ENCODE data around the gene SLC25A26. TPM values are rescaled to one million over a fixed set of nuclear protein-coding genes. Genes with fewer than 3 reads are reported as not detected.
"Not testable (repeated sequence)": the region's sequence is repeated elsewhere in the genome, so short reads cannot be mapped to it uniquely, and the experiment has no call there.

Gene SLC25A26
- total RNA-seq, 1 experiment from 2014 or later = 38.7 TPM

DNA sequence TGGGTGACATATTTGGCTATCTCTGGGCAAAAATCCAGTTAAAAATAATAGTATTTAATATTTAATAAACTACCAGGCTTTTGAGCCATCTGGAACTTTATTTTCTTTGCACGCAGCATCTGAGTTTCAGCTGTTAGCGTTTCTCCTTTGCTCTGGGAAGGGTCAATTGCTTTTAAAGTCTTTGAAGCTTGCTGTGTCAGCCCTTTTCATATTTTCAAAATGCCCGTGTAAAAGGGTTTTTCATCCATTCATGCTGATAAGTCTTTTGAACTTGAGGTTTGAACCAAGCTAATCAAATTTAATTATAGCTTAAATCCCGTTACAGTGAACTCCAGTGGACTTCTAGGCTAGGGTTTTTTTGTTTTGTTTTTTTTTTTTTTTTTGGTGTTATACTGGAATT lies 79.1 kb downstream of the SLC25A26 start:
- in situ Hi-C loops (cut with HindIII; ENCODE audit: low sequenced_read_pairs) = no loop called here
- DNase-seq (ENCODE audit: low spot score) = no peak

DNA sequence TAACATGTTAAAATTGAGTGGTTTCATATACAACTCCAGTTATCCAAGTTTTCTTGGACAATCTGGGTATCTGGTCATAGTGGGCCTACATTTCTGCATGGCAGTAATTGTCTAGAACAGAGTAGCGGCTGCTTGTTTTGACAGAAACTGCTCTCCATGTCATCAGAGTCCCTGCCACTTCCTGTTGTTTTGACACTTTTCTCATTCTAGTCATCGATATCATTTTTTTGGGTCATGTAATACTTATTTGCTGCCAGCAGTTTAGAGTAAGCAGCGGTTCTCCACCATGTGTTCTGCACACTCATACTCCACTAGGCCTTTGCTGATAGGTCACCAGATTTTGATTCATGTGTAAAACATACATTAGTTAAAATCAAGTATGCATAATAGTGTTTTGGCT lies 81.5 kb downstream of the SLC25A26 start:
- in situ Hi-C loops (cut with HindIII; ENCODE audit: low sequenced_read_pairs) = no loop called here
- DNase-seq (ENCODE audit: low spot score) = no peak

- in situ Hi-C loops (cut with HindIII; ENCODE audit: low sequenced_read_pairs) = no loop called here
- DNase-seq (ENCODE audit: low spot score) = no peak
Observed at GRCh38 chr3:66303491-66303901, 82.7 kb downstream of the SLC25A26 start.

DNA sequence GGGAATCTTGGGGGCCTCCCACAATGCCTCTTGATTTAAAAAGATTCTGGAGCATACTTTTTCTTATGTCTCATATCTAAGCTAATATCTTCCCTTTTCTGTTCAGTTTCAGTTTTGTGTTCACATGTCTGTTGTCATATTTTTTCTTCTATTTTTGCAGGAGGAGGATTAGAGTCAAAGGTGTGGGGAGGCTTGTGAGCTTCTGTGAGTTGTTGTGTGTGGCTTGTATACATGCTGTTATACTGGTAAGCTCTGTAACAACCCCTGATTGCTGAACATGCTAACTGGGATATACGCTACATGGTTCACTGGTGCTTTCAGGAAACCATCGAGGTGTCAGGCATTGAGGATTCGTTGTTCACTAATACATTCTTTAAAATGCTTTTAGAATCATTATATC lies 83.5 kb downstream of the SLC25A26 start:
- no peak for DNase-seq (ENCODE audit: low spot score)
- in situ Hi-C loops (cut with HindIII; ENCODE audit: low sequenced_read_pairs) = no loop called here

DNA sequence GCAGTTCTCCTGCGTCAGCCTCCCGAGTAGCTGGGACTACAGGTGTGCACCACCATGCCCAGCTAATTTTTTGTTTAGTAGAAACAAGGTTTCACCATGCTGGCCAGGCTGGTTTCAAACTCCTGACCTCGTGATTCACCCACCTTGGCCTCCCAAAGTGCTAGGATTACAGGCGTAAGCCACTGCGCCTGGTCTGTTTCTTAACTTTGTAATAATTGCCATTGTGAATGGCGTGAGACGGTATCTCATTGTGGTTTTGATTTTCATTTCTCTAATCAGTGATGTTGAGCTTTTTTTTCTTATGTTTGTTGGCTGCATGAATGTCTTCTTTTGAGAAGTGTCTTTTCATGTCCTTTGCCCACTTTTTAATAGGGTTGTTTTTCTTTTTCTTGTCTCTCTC lies 85.3 kb downstream of the SLC25A26 start:
- in situ Hi-C loops (cut with HindIII; ENCODE audit: low sequenced_read_pairs); DNase-seq (ENCODE audit: low spot score): not testable (repeated sequence)

DNA sequence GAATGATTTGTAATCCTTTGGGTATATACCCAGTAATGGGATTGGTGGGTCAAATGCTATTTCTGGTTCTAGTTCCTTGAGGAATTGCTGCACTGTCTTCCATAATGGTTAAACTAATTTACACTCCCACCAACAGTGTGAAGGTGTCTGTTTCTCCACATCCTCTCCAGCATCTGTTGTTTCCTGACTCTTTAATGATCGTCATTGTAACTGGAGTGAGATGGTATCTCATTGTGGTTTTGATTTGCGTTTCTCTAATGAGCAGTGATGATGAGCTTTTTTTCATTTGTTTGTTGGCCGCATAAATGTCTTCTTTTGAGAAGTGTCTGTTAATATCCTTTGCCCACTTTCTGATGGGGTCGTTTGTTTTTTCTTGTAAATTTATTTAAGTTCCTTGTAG lies 86.2 kb downstream of the SLC25A26 start:
- in situ Hi-C loops (cut with HindIII; ENCODE audit: low sequenced_read_pairs); DNase-seq (ENCODE audit: low spot score): not testable (repeated sequence)

DNA sequence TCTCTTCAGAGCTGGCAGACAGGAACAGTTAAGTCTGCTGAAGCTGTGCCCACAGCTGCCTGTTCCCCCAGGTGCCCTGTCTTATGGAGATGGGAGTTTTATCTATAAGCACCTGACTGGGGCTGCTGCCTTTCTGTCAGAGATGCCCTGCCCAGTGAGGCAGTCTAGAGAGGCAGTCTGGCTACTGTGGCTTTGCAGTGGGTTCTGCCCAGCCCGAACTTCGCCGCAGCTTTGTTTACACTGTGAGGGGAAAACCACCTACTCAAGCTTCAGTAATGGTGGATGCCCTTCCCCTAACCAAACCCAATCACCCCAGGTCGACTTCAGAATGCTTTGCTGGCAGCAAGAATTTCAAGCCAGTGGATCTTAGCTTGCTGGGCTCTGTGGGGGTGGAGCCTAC lies 91.2 kb downstream of the SLC25A26 start:
- DNase-seq (ENCODE audit: low spot score) = no peak
- in situ Hi-C loops (cut with HindIII; ENCODE audit: low sequenced_read_pairs) = no loop called here

DNA sequence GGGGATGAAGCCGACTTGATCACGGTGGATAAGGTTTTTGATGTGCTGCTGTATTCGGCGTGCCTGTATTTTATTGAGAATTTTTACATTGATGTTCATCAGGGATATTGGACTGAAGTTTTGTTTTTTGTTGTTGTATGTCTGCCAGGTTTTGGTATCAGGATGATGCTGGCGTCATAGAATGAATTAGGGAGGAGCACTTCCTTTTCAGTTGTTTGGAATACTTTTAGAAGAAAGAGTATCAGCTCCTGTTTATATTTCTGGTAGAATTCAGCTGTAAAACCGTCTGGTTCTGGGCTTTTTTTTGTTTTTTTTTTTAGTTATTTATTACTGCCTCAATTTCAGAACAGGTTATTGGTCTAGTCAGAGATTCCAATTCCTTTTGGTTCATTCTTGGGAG lies 93.7 kb downstream of the SLC25A26 start:
- in situ Hi-C loops (cut with HindIII; ENCODE audit: low sequenced_read_pairs) = no loop called here

DNA sequence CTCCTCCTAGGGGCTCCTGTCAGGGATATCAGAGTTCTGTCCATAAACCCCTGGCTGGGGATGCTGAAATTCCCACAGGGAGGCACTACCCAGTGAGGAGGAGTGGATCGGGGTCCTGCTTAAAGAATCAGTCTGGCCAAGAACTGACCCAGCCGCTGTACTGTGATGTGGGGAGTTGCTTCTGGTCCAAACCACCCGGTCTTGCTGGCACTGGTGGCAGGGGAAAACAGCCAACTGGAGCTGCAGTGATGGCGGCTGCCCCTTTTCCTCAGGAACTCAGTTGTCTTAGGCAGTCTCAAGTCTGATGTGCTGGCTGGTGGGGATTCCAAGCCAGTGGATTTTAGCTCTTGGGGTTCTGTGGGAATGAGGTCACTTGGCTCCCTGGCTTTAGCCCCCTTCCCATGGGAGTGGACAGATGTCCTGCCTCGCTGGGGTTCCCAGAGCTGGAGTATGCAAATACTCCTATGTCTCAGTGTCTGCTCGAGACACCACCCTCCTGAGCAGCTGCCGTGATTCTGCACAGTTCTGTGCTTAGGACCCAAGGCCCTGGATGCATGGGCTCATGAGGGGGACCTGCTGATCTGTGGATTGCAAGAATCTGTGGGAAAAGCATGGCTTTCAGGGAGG lies 97.1 kb downstream of the SLC25A26 start:
- peak; percentile 55 for DNase-seq (ENCODE audit: low spot score)
- in situ Hi-C loops (cut with HindIII; ENCODE audit: low sequenced_read_pairs) = no loop called here

More for the DNA sequence above, 93.7 kb downstream of the SLC25A26 start:
- DNase-seq (ENCODE audit: low spot score) = no peak

DNA sequence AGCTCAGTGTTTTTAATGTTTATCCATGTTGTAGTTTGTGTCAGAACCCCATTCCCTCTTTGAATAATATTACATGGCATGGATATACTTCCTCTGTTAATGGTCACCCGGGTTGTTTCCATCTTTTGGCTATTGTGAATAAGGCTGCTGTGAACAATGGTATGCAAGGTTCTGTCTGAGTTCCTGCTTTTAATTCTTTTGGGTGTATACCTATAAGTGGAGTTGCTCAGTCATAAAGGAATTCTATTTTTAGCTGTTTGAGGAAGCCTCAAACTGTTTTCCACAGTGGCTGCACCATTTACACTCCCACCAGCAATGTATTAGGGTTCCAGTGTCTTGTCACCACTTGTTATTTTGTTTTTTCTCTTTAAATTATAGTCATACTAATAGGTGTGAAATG lies 99.6 kb downstream of the SLC25A26 start:
- no peak for DNase-seq (ENCODE audit: low spot score)
- in situ Hi-C loops (cut with HindIII; ENCODE audit: low sequenced_read_pairs) = no loop called here

DNA sequence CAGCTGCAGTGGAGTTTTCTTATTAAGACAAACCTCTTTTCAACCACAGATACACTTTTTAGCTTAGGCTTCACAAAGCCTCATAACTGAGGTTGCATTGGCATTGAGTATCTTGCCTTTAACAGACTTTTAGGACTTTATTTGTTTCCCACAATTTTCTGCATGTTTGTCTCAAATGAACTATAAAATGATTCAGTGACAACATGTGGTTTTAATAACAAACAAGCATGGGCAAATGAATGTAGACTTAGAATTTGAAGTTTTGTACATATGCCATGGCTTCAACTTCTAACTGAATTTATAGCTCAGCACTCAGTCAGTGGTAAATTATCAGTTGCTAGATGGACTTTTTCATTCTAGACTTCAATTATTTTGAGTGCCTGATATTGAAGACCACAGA lies 101.6 kb downstream of the SLC25A26 start:
- no peak for DNase-seq (ENCODE audit: low spot score)
- in situ Hi-C loops (cut with HindIII; ENCODE audit: low sequenced_read_pairs) = no loop called here

GRCh38 chr3:66326340-66326739 lies 105.5 kb downstream of the SLC25A26 start:
- no peak for DNase-seq (ENCODE audit: low spot score)
- in situ Hi-C loops (cut with HindIII; ENCODE audit: low sequenced_read_pairs) = no loop called here

DNA sequence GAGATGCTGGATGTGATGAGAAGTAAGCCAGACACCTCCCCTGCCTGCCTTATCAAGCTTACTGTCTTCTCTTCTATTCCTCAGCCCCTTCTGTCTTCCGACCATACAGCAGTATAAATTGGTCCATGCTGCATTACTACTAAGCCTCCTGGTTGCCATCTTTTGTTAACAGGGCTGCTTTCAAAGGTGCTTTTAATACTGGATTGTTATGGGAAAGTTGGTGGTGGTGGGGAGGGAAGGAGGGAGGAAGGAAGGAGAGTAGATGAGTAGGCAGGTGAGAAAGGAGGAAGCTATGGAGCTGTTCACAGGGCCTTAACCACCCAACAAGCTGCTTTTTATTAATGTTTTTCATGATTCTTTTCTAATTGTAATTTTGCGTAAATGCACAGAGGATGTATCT lies 114.9 kb downstream of the SLC25A26 start:
- in situ Hi-C loops (cut with HindIII; ENCODE audit: low sequenced_read_pairs) = no loop called here
- no peak for DNase-seq (ENCODE audit: low spot score)

GRCh38 chr3:66336333-66336766 lies 115.5 kb downstream of the SLC25A26 start:
- DNase-seq (ENCODE audit: low spot score) = no peak
- in situ Hi-C loops (cut with HindIII; ENCODE audit: low sequenced_read_pairs) = no loop called here

DNA sequence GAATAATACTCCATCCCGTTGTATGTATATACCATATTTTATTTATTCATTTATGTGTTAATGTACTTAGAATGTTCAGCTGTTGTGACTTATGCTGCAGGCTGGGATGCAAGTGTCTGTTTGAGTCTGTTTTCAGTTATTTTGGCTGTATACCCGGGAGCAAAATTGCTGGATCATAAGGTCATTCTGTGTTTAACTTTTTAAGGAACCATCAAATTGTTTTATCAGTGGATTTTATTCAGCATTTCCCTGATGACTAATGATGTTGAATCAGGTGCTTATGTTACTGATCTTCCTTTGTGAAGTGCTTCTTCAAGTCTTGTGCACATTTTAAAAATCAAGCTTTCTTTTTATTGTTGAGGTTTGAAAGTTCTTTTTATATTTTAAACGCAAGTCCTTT lies 118.1 kb downstream of the SLC25A26 start:
- no peak for DNase-seq (ENCODE audit: low spot score)
- in situ Hi-C loops (cut with HindIII; ENCODE audit: low sequenced_read_pairs) = no loop called here

DNA sequence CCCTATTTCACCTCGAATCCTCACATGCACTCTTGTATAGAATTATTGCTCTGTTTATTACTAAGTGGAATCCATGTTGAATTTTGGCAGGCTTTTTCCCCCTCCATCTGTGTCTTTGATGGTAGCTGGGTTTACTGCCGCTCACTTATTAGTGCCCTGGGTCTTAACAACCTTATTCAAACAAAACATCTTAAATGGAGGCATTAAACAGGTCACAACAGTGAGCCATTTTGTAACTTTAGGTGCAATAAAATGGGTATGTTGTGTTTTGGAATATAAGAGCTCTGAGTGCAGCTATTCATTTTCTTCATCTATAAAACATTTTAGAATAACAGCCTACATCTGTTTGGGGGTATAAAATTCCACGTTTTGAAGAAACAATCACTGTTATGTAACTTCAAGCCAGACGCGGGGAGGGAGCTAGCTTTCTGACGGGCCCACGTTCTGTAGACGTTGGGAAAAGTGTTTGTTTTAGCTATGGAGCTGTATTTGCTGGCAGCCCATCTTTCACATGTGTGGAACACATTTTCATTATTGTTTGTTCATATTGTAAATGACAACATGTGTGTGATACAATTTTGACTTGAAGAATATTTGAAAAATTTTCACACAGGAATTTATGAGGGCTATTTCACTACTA lies 122.0 kb downstream of the SLC25A26 start:
- no peak for DNase-seq (ENCODE audit: low spot score)
- in situ Hi-C loops (cut with HindIII; ENCODE audit: low sequenced_read_pairs) = no loop called here

- no peak for DNase-seq (ENCODE audit: low spot score)
- in situ Hi-C loops (cut with HindIII; ENCODE audit: low sequenced_read_pairs) = no loop called here
Observed at GRCh38 chr3:66344391-66344811, 123.6 kb downstream of the SLC25A26 start.

- DNase-seq (ENCODE audit: low spot score) = no peak
Observed at GRCh38 chr3:66344848-66345578, 124.2 kb downstream of the SLC25A26 start.

DNA sequence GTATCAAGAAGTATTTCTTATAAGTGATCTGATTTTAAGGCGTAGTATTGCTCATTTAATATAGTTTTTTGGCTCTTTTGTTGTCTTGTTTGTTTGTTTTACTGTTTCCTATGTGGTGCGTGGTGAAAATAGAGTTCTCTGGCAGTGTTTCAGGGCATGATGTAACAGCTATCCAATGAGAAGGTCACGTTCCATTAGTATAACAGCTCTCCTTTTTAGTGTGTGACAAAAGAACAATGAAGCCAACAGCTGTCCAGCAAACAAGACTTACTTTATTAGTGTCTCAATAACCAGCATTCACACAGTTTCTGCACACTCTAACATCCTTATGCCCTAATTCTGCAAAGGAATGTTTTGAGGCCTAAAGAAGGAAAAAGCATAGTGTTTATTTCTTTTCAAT lies 127.9 kb downstream of the SLC25A26 start:
- in situ Hi-C loops (cut with HindIII; ENCODE audit: low sequenced_read_pairs) = no loop called here

More at GRCh38 chr3:66344848-66345578, 124.2 kb downstream of the SLC25A26 start:
- in situ Hi-C loops (cut with HindIII; ENCODE audit: low sequenced_read_pairs) = no loop called here

GRCh38 chr3:66350601-66351000 lies 129.8 kb downstream of the SLC25A26 start:
- no peak for DNase-seq (ENCODE audit: low spot score)

More for the DNA sequence above, 127.9 kb downstream of the SLC25A26 start:
- no peak for DNase-seq (ENCODE audit: low spot score)

More at GRCh38 chr3:66350601-66351000, 129.8 kb downstream of the SLC25A26 start:
- in situ Hi-C loops (cut with HindIII; ENCODE audit: low sequenced_read_pairs) = no loop called here

Data from G401 (cell line).